Activated T-helper 1 cell treated with anti-CD3 and anti-CD28 coated beads, Interleukin-2, amount 50 U/mL, for 16 hours (primary cell): Measurements from ENCODE around the gene HDGFL2.

ENCODE experiments used
- DNase-seq, 2 donors: peaks; one replicate each; pipeline ENCODE4 v3.0.0-alpha.2; 2020; ENCODE audit warnings: low read depth in 1 of 2, low spot score in 1 of 2

HDGFL2 gene

GRCh38 chr19:4496304-4496703, 24.2 kb downstream of the HDGFL2 start:
- DNase-seq, result no peak

GRCh38 chr19:4497770-4498389, 25.8 kb downstream of the HDGFL2 start:
- DNase-seq, result no peak

DNA sequence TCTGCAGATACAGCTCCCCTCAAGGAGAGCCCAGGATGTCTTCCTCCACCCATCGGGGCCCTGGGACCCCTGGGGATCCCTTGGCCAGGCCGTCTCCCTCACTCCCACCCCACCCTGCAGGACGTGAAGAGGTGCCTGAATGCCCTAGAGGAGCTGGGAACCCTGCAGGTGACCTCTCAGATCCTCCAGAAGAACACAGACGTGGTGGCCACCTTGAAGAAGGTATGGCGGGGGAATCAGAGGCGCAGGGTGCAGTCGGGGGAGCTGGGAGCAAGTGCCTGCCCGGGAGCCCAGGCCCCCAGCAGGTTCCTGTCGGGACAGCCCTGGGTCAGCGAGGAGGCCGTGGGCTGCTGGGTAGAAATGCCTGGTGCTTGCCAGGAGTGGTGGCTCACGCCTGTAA, 26.6 kb downstream of the HDGFL2 start:
- no peak for DNase-seq

GRCh38 chr19:4499318-4499717, 27.2 kb downstream of the HDGFL2 start:
- DNase-seq, result no peak

GRCh38 chr19:4499855-4500254, 27.8 kb downstream of the HDGFL2 start:
- DNase-seq, result no peak

DNA sequence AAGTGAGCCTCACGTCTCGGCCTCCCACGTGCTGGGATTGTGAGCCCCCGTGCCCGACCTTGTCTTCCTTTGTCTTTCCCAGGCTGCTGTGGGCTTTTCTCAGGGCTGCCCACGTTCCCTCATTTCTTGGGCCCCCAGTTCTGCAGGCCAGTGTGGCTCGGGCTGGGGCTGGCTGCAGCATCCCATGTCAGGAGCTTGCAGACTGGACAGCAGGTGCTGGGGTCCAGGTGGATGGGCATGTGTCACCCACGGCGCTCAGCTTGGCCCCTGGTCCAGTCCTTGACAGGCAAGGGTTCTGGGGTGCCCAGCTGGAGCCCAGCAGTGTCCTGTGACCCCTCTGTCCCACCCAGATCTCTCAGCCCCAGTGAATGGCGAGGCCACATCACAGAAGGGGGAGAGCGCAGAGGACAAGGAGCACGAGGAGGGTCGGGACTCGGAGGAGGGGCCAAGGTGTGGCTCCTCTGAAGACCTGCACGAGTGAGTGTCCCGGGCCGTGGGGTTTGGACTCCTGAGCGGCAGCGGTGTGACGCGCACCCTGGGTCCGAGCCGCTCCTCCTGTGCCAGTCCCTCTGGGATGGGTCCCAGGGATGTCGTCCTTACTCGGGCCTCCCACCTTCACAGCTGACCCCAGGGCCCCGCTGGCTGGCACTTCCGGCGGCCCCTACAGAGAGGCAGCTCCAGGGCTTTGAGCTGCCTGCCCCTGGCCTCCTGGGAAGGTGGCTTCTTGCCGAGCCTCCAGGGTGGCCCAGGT, 28.9 kb downstream of the HDGFL2 start:
- DNase-seq, result no peak

DNA sequence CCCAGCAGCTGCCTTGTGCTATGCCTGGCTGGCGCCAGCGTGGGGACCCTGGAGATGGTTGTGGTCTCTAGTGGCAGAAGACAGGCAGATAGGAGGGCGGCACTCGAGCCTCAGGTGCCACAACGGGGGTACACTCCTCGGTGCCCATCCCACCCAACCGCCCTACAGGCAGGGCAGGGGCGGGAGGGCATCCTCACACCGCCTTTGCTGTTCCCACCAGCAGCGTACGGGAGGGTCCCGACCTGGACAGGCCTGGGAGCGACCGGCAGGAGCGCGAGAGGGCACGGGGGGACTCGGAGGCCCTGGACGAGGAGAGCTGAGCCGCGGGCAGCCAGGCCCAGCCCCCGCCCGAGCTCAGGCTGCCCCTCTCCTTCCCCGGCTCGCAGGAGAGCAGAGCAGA, 29.6 kb downstream of the HDGFL2 start:
- DNase-seq, result no peak

DNA sequence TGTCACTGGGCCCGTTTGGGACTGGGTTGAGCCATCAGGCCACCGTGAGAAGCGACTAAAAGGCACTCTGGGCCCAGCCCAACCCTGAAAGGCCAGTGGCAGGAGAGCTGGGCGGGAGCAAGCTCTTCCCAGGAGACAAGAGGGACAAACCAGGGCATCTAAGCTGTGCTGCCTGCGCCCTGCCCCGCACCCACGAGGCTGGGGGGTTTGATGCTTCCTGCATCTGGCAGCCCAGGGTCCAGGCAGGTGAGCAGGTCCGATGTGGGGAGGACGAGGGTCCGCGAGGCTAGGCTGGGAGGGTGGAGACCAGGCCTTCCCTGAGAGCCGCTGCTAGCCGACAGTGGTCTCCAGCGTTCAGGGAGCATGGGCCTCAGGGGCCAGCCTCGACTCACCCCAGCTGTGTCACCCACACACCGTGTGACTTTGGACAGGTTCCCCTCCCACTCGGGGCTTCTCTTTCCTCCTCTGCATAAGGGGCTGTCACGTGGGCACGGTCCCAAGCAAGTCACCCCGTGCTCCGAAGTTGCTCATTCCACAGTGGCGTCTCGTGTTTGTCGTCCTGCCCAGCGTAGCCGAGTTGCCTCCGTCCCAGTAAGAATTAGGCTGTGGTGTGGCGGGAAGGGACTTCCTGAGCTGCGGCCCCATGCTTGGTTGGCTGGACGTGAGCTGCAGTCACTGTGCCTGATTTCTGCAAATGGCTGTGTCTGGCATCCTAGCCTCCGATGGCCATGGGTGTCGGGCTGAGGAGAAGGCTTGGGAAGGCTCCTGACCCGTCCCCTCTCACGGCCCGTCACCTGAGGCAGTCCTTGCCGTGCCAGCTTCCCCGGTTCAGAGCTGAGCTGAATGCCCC, 30.4 kb downstream of the HDGFL2 start:
- DNase-seq, result no peak

DNA sequence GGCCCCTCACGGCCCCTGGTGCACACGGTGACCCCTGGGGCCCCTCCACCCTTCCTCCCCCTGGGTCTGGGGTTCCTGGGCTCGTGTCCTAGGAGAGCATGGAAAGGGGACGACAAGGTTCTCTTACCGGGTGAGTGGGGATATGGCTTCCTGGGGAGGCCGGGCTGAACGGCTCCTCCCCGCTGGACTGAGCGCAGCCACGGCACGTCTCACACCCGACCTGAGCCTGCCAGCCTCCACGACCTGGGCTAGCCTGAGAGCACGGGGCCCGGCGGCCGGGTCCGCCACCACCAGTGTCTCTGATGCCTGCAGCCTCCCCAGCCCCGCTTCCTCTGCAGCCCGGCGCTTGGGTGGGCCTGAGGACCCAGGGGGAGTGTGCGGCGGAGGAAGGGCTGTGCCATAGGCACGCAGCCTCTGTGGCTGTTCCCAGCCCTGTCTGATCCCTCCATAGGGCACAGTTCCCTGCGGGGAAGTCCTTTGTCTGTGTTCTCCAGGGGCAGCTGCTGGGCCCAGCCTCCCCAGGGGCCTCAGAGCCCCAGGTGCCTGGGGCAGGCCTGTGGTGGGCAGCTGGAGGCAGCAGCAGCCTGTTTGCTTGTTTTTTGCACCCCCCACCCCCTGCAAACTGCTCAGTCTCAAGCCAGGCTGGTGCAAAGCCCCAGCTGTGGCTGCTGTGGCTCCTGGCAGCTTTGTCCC, 31.2 kb downstream of the HDGFL2 start:
- no peak for DNase-seq

- no peak for DNase-seq
Measured at GRCh38 chr19:4503825-4504170, 31.7 kb downstream of the HDGFL2 start.

- no peak for DNase-seq
Measured at GRCh38 chr19:4504297-4504701, 32.2 kb downstream of the HDGFL2 start.

DNA sequence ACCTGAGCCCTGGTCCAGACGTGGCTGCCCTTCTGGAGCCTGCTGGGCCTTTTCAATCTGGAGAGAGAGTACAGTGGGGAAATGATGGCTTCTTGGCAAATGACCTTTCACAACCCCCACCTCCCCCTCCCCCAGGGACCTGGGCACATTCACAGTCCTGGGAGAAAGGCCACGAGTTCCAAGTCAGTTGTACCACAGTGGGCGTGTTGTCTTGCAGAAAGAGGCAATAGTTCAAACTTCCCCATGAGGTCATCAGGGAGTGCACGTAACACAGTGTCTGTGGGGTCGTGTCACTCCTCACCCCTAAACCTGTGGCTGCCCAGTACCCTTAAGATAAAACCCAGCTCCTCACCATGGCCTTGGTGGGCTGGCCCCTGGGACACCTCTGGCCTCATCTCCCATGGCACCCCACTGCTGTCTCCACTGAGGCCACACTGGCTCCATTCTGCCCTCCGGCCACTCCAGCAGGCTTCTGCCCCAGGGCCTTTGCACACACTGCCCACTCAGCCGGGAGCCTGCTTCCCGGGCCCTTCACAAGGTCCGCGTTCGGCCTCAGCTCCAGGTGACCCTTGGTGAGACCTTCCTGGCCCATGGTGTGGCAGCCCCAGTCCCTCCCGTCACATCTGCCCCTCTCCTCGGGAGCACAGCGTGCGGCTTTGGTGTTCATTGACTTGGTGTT, 32.9 kb downstream of the HDGFL2 start:
- no peak for DNase-seq

DNA sequence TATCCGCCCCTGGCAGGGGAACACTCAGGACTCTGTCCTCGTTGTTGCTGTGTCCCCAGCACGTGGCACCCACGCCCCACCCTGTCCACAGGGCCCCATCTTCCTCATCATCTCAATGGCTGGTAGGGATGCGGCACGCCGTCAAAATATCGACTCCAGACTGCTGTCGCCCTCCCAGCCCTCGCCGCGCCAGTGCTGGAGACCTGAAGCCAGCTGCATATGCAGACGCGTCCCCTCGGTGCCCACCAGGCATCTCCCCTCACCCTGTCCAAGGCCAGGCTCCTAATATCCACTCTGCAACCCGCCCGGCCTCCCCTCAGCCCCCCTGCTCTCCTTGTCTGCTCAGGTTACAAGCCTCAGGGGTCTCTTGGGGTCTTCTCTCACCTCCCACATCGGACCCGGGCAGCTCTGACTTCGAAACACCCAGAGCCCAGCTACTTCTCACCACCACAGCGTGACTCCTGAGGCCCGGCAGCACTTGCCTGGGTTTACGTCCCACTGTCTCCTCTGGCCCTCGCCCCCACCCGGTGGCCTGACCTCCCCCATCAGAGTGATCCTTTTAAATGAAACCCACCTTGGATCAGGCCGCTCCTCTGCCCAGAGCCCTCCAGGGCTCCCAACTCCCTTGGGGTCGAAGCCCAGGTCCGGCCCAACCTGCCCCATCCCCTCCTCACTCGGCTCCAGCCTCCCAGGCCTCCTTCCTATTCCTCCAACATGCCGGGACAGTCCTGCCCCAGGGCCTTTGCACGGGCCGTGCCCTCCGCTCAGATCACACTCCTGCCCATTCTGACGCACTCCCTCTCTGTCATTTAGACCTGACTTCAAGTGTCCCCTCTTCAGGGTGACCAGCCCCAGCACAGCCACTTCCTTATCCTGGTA, 33.7 kb downstream of the HDGFL2 start:
- no peak for DNase-seq

DNA sequence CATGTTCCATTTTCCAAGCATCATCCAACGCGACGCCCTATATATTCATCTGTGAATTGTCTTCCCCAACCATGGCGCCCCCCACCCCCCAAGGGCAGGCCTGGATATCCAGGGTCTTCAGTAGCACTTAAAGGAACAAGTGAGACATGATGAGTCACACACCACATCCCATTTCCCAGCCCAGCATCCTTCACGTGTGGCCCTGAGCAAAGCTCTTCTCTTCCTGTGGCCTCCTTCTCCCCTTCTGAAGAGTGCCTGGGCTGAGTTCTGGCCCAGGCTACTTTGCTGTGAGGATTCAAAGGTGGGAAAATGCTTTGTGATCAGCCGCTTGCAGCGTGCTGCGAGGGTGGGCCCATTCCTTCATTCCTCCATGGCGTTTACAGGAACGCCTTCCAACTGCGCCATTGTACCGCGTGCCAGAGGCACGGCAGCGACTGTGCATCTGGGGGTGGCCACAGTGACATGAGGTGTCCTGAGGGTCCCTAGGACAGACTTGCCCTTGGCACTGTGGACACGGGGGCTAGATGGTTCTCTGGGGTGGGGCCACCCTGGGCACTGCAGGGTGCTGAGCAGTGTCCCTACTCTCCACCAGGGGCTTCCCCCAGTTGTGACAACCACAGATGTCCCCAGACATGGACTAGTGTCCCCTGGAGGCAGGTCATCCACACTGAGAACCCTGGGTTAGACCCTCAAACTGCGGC, 34.5 kb downstream of the HDGFL2 start:
- no peak for DNase-seq

- no peak for DNase-seq
Measured at GRCh38 chr19:4507150-4507452, 35.0 kb downstream of the HDGFL2 start.

DNA sequence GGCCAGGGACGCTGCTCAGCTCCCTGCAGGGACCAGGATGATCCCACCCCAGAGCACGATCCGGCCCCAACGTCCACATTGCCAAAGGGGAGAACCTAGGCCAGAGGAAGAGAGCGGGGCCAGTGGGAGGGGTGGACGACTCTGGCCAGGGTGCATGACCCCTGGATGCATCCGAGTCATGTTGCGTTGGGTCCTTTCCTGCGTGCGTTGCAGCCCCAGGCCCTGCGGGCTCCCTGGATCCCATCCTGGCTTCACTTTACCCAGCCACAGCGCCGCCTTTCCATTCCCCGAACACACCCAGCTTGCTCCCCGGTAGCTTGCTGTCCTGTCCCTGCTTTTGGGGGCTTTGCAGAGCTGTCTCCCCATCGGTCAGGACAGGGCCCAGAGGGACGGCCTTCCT, 35.7 kb downstream of the HDGFL2 start:
- no peak for DNase-seq

DNA sequence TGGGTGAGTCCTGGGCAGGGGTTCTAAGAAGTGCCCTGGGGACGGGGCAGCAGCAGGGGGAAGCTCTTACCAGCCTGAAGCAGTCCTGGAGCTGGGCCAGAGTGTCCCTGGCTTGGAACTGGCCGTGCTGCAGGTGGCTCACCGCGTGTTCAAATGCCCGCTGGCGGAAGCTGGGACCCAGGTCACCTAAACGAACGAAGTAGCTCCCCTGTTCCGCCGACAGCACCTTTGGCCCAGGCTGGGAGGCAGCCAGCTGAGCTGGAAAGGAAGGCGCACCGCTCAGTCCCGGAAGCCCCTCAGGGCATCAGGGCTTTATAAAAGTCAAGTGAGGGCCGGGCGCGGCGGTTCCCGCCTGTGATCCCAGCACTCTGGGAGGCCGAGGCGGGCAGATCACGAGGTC, 36.6 kb downstream of the HDGFL2 start:
- no peak for DNase-seq

DNA sequence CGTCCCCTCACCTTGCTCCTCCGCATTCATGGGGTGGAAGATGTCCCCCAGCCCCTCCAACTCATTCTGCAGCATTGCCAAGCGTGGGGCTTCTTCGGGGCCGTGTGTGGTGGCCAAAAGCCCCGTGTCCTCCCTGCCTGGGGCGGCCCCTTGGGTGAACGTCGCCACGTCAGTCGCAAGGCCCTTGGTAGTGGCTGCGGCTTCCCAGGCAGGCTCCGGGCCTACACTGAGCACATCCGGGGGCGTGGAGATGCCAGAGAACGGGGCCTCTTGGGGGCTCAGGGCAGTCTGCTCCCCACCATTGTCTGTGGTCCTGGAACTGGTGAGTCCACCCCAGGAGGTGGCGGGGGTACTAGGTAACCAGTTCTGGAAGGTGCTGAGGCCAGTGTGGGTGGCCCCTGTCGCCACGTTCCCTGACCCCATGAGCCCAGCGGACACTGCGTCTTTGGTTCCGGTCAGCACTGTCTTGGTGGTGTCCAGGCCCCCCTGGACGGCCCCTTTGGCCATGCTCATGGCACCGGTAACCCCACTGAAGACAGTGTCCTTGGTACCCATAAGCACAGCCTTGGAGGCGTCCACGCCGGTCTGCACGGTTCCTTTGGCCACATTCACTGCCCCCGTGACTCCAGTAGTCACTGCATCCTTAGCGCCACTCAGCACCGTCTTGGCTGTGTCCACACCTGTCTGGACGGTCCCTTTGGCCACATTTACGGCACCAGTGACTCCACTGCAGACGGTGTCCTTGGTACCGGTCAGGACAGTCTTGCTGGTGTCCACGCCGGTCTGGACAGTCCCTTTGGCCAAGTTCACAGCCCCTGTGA, 38.5 kb downstream of the HDGFL2 start:
- no peak for DNase-seq
